ENCODE results near the gene NKAIN4. TPM values are rescaled to one million over a fixed set of nuclear protein-coding genes. Genes with fewer than 3 reads are reported as not detected.

NKAIN4 gene
- total and polyA plus RNA-seq, 12 donors: 0.15 to 2.8 (median 0.36) TPM; not detected in 6

GRCh38 chr20:63247671-63248228 lies 6.5 kb downstream of the NKAIN4 start:
- H3K36me3 ChIP-seq (replicated peaks in 1 of 2): no peaks in the 10 kb centered on the region
- no peak for DNase-seq
- TF ChIP-seq CTCF (IDR thresholded peaks at IDR 0.05): no peak
- TF ChIP-seq POLR2A (IDR thresholded peaks at IDR 0.05): no peak
- no peak overlapping the region for H3K4me3 ChIP-seq
- H3K27me3 ChIP-seq: peaks cover 17% of the 10 kb centered on the region
- H3K4me1 ChIP-seq (replicated peaks in 1 of 2): no peaks in the 10 kb centered on the region
- 53 to 64% (median 58%) methylated on average over 5 to 24 of the region's 24 CpGs for WGBS, 4 donors
- H3K9me3 ChIP-seq (replicated peaks in 1 of 3): no peaks in the 10 kb centered on the region
- no peak overlapping the region for H3K27ac ChIP-seq
- intact Hi-C loops (cut with DNase I): no loop called here

- Histone ChIP-seq H3K36me3 (replicated peaks in 1 of 2) (no peaks in the 10 kb centered on the region), H3K4me1 (replicated peaks in 1 of 2) (no peaks in the 10 kb centered on the region), H3K27me3 (peaks cover 10% of the 10 kb centered on the region), H3K9me3 (replicated peaks in 1 of 3) (no peaks in the 10 kb centered on the region), H3K27ac (no peak overlapping the region), H3K4me3 (no peak overlapping the region)
- DNase-seq: peak in 1 of 7 donors; percentile 41
- 46 to 50% (median 47%) methylated on average over 18 to 50 of the region's 50 CpGs for WGBS, 4 donors
- intact Hi-C loops (cut with DNase I): no loop called here
- TF ChIP-seq POLR2A (IDR thresholded peaks at IDR 0.05) (no peak), CTCF (IDR thresholded peaks at IDR 0.05) (no peak)
Measured at GRCh38 chr20:63246490-63247288, 7.6 kb downstream of the NKAIN4 start.

- Histone ChIP-seq H3K27ac (no peak overlapping the region), H3K4me1 (replicated peaks in 1 of 2) (no peaks in the 10 kb centered on the region), H3K27me3 (peaks cover 9% of the 10 kb centered on the region), H3K4me3 (no peak overlapping the region), H3K9me3 (replicated peaks in 1 of 3) (no peaks in the 10 kb centered on the region), H3K36me3 (replicated peaks in 1 of 2) (no peaks in the 10 kb centered on the region)
- 82 to 91% (median 86%) methylated on average over 8 to 10 of the region's 10 CpGs; no CpG with 5 or more reads in 1 of the 4 donors for WGBS, 4 donors
- TF ChIP-seq POLR2A (IDR thresholded peaks at IDR 0.05): no peak
- no peak for TF ChIP-seq CTCF (IDR thresholded peaks at IDR 0.05)
- DNase-seq: no peak
- intact Hi-C loops (cut with DNase I): no loop called here
Measured at GRCh38 chr20:63244468-63244867, 9.8 kb downstream of the NKAIN4 start.

GRCh38 chr20:63243604-63244247 lies 10.5 kb downstream of the NKAIN4 start:
- Histone ChIP-seq H3K4me3 (no peak overlapping the region), H3K27ac (no peak overlapping the region), H3K36me3 (replicated peaks in 1 of 2) (no peaks in the 10 kb centered on the region), H3K4me1 (replicated peaks in 1 of 2) (no peaks in the 10 kb centered on the region), H3K27me3 (peaks cover 9% of the 10 kb centered on the region), H3K9me3 (replicated peaks in 1 of 3) (no peaks in the 10 kb centered on the region)
- WGBS, 4 donors: 60 to 84% (median 82%) methylated on average over 3 to 25 of the region's 25 CpGs
- TF ChIP-seq CTCF (IDR thresholded peaks at IDR 0.05) (no peak), POLR2A (IDR thresholded peaks at IDR 0.05) (no peak)
- no peak for DNase-seq
- intact Hi-C loops (cut with DNase I): no loop called here

Data from adrenal gland (tissue), 12 donors.